ENCODE data around the gene NDRG2.

- TF ChIP-seq JUNB (CRISPR knock-in tag; conservative IDR thresholded peaks at IDR 0.05) (no peak), RUNX1 (IDR thresholded peaks at IDR 0.05; ENCODE audit: low read depth) (no peak), NBN (IDR thresholded peaks at IDR 0.05; ENCODE audit: low read depth) (no peak), MYNN (IDR thresholded peaks at IDR 0.05) (no peak), MYNN (CRISPR knock-in tag; IDR thresholded peaks at IDR 0.05) (no peak), TSC22D4 (tag; IDR thresholded peaks at IDR 0.05) (no peak), GTF3C2 (IDR thresholded peaks at IDR 0.05; ENCODE audit: borderline replicate concordance, extremely low read depth, insufficient read length) (no peak)
- TF ChIP-seq, protein P1, sequence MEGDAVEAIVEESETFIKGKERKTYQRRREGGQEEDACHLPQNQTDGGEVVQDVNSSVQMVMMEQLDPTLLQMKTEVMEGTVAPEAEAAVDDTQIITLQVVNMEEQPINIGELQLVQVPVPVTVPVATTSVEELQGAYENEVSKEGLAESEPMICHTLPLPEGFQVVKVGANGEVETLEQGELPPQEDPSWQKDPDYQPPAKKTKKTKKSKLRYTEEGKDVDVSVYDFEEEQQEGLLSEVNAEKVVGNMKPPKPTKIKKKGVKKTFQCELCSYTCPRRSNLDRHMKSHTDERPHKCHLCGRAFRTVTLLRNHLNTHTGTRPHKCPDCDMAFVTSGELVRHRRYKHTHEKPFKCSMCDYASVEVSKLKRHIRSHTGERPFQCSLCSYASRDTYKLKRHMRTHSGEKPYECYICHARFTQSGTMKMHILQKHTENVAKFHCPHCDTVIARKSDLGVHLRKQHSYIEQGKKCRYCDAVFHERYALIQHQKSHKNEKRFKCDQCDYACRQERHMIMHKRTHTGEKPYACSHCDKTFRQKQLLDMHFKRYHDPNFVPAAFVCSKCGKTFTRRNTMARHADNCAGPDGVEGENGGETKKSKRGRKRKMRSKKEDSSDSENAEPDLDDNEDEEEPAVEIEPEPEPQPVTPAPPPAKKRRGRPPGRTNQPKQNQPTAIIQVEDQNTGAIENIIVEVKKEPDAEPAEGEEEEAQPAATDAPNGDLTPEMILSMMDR (IDR thresholded peaks at IDR 0.05 in 2 of 3, conservative IDR thresholded peaks at IDR 0.05 in 1 of 3; ENCODE audit: insufficient read depth in 2 of 3, low read depth in 1 of 3, low read length in 3 of 3): no peak
Measured at GRCh38 chr14:21059842-21060613, 35.2 kb upstream of the NDRG2 start.

All from K562 (cell line).